HL-60 (cell line): ENCODE measurements around the gene GIPC3.

ENCODE experiments used
- DNase-seq, 2 experiments: peaks; one replicate each; pipeline ENCODE4 v3.0.0-alpha.2; 2010 to 2020; ENCODE audit warnings: low read depth in 1 of 2, low spot score in 1 of 2
- H3K27ac ChIP-seq: fragments of 250-450 bp; sonication (Bioruptor Pico); replicated peaks from 2 replicates; pipeline ENCODE4 v1.5.1; 2020; ENCODE audit warnings: mild to moderate bottlenecking, moderate library complexity
- H3K27me3 ChIP-seq: fragments of 250-450 bp; sonication (Bioruptor Pico); 2 replicates; pipeline ENCODE4 v1.5.1; 2021; ENCODE audit warnings: mild to moderate bottlenecking, moderate library complexity; ENCODE audit not compliant: insufficient read depth, poor library complexity, severe bottlenecking
- H3K4me3 ChIP-seq: replicated peaks from 2 replicates; pipeline ENCODE4 v1.5.1; 2011; ENCODE audit warnings: mild to moderate bottlenecking, control low read depth, low read length; ENCODE audit not compliant: insufficient read depth
- CTCF ChIP-seq: IDR thresholded peaks from one replicate; pipeline ENCODE4 v1.5.1; 2011; ENCODE audit warnings: low read length, control low read depth, inconsistent platforms; ENCODE audit not compliant: insufficient read depth
- GABPA ChIP-seq: IDR thresholded peaks from 2 replicates; pipeline ENCODE4 v1.6.1; 2012; ENCODE audit warnings: low read depth
- POLR2AphosphoS5 ChIP-seq: IDR thresholded peaks from 2 replicates; pipeline ENCODE4 v1.6.1; 2012; ENCODE audit warnings: low read depth
- SPI1 ChIP-seq: IDR thresholded peaks from 2 replicates; pipeline ENCODE4 v1.6.1; 2012; ENCODE audit warnings: low read depth, mild to moderate bottlenecking, borderline replicate concordance
- TF ChIP-seq, protein P1 (sequence below): IDR thresholded peaks from 2 replicates; pipeline ENCODE4 v1.6.1; 2012; ENCODE audit warnings: low read depth; ENCODE audit not compliant: insufficient replicate concordance

The GIPC3 gene

GRCh38 chr19:3591876-3592613 is 6.8 kb downstream of the GIPC3 start:
- Histone ChIP-seq H3K4me3 (no peak overlapping the region), H3K27ac (no peak overlapping the region), H3K27me3 (peaks cover 2% of the 10 kb centered on the region)
- DNase-seq = no peak
- no peak for TF ChIP-seq GABPA
- TF ChIP-seq, protein P1, sequence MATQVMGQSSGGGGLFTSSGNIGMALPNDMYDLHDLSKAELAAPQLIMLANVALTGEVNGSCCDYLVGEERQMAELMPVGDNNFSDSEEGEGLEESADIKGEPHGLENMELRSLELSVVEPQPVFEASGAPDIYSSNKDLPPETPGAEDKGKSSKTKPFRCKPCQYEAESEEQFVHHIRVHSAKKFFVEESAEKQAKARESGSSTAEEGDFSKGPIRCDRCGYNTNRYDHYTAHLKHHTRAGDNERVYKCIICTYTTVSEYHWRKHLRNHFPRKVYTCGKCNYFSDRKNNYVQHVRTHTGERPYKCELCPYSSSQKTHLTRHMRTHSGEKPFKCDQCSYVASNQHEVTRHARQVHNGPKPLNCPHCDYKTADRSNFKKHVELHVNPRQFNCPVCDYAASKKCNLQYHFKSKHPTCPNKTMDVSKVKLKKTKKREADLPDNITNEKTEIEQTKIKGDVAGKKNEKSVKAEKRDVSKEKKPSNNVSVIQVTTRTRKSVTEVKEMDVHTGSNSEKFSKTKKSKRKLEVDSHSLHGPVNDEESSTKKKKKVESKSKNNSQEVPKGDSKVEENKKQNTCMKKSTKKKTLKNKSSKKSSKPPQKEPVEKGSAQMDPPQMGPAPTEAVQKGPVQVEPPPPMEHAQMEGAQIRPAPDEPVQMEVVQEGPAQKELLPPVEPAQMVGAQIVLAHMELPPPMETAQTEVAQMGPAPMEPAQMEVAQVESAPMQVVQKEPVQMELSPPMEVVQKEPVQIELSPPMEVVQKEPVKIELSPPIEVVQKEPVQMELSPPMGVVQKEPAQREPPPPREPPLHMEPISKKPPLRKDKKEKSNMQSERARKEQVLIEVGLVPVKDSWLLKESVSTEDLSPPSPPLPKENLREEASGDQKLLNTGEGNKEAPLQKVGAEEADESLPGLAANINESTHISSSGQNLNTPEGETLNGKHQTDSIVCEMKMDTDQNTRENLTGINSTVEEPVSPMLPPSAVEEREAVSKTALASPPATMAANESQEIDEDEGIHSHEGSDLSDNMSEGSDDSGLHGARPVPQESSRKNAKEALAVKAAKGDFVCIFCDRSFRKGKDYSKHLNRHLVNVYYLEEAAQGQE = no peak
- TF ChIP-seq SPI1 = no peak
- TF ChIP-seq POLR2AphosphoS5 = no peak
- no peak for TF ChIP-seq CTCF

DNA sequence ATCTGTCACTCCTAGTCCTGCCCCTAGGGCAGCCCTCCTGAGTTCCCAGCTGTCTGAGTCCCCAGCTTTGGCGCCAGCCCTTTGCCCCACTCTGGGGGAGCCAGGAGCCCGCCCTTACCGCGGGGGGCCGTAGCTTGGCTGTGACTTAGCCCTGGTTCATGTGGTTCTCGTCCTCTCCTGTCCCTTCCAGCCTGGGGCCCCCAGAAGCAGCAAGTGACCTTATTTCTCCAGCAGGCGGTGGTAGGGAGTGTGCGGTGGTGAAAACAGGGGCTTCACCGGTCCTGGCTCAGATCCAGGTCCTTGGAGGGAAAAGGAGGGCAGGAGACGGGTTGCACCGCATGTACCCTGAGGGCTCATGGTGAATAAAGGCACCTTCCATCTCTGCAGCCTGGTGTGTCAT is 7.9 kb downstream of the GIPC3 start:
- H3K27me3 ChIP-seq = peaks cover 2% of the 10 kb centered on the region
- no peak overlapping the region for H3K4me3 ChIP-seq
- H3K27ac ChIP-seq = no peak overlapping the region
- TF ChIP-seq SPI1 (no peak), POLR2AphosphoS5 (no peak), GABPA (no peak), CTCF (no peak)
- TF ChIP-seq, protein P1 = no peak
- DNase-seq = no peak

DNA sequence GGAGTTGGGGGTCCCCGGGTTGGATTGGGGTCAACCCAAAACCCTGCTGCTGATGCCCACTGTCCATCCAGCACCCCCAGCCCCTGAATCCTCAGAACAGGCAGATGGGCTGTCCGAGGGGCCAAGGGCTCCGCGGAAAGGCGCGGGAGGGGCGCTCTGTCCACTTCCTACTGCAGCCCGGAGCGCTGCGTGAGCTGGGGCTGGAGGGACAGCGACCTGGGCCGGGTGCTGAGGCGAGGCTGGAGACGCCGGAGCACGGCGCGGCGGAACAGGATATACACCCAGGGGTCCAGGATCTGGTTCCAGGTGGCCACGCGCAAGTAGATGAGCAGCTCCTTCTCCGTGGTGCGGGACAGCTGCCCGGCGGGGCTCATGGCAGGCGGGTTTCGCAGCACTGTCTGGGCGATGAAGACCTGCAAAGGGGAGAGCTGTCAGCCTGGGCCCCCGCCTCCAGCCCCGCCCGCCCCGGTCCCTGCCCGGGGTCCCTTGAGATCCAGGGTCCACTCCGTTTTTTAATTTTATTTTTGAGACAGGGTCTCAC is 10.3 kb downstream of the GIPC3 start:
- H3K4me3 ChIP-seq = no peak overlapping the region

More for the DNA sequence above, 10.3 kb downstream of the GIPC3 start:
- Histone ChIP-seq H3K27me3 (peaks cover 2% of the 10 kb centered on the region), H3K27ac (no peak overlapping the region)
- DNase-seq = no peak
- TF ChIP-seq CTCF = no peak
- no peak for TF ChIP-seq GABPA
- no peak for TF ChIP-seq SPI1
- TF ChIP-seq, protein P1 = no peak
- no peak for TF ChIP-seq POLR2AphosphoS5
